GM04503 (cell line): ENCODE results near the gene NKAIN2.
"Not testable (repeated sequence)": the region's sequence is repeated elsewhere in the genome, so short reads cannot be mapped to it uniquely, and the experiment has no call there.

Experiments
- DNase-seq: peaks from one replicate; pipeline ENCODE4 v3.0.0-alpha.2; 2012; ENCODE audit warnings: low read depth

The NKAIN2 gene

GRCh38 chr6:124517339-124517738, 713.7 kb downstream of the NKAIN2 start:
- no peak for DNase-seq

- DNase-seq: no peak
Observed at GRCh38 chr6:124520514-124520913, 716.8 kb downstream of the NKAIN2 start.

- DNase-seq: no peak
Observed at GRCh38 chr6:124522335-124522734, 718.7 kb downstream of the NKAIN2 start.

- no peak for DNase-seq
Observed at GRCh38 chr6:124524491-124525200, 721.0 kb downstream of the NKAIN2 start.

GRCh38 chr6:124530926-124531325, 727.3 kb downstream of the NKAIN2 start:
- no peak for DNase-seq

GRCh38 chr6:124535299-124535698, 731.6 kb downstream of the NKAIN2 start:
- no peak for DNase-seq

GRCh38 chr6:124535746-124536145, 732.1 kb downstream of the NKAIN2 start:
- no peak for DNase-seq

- DNase-seq: no peak
Observed at GRCh38 chr6:124536157-124536841, 732.6 kb downstream of the NKAIN2 start.

GRCh38 chr6:124536842-124537191, 733.2 kb downstream of the NKAIN2 start:
- no peak for DNase-seq

- DNase-seq: no peak
Observed at GRCh38 chr6:124539096-124539495, 735.4 kb downstream of the NKAIN2 start.

- DNase-seq: no peak
Observed at GRCh38 chr6:124541573-124541972, 737.9 kb downstream of the NKAIN2 start.

- no peak for DNase-seq
Observed at GRCh38 chr6:124546601-124547000, 742.9 kb downstream of the NKAIN2 start.

GRCh38 chr6:124551711-124552233, 748.1 kb downstream of the NKAIN2 start:
- no peak for DNase-seq

- DNase-seq: no peak
Observed at GRCh38 chr6:124557873-124558272, 754.2 kb downstream of the NKAIN2 start.

- DNase-seq: not testable (repeated sequence)
Observed at GRCh38 chr6:124560078-124560477, 756.4 kb downstream of the NKAIN2 start.

- DNase-seq: no peak
Observed at GRCh38 chr6:124560873-124561567, 757.4 kb downstream of the NKAIN2 start.

- DNase-seq: no peak
Observed at GRCh38 chr6:124561635-124562130, 758.0 kb downstream of the NKAIN2 start.

- DNase-seq: not testable (repeated sequence)
Observed at GRCh38 chr6:124564125-124564524, 760.5 kb downstream of the NKAIN2 start.

- no peak for DNase-seq
Observed at GRCh38 chr6:124567401-124567800, 763.7 kb downstream of the NKAIN2 start.

- DNase-seq: no peak
Observed at GRCh38 chr6:124573953-124574352, 770.3 kb downstream of the NKAIN2 start.

GRCh38 chr6:124577734-124578281, 774.1 kb downstream of the NKAIN2 start:
- DNase-seq: no peak

- DNase-seq: no peak
Observed at GRCh38 chr6:124590001-124590400, 786.3 kb downstream of the NKAIN2 start.
